GM21619 (cell line): Measurements from ENCODE around the gene FAR1.

Source experiments
- ATAC-seq: cut with Tn5 transposase; IDR thresholded peaks from one replicate; pipeline ENCODE4 v1.9.1; 2021; ENCODE audit not compliant: unreplicated experiment

FAR1 gene

DNA sequence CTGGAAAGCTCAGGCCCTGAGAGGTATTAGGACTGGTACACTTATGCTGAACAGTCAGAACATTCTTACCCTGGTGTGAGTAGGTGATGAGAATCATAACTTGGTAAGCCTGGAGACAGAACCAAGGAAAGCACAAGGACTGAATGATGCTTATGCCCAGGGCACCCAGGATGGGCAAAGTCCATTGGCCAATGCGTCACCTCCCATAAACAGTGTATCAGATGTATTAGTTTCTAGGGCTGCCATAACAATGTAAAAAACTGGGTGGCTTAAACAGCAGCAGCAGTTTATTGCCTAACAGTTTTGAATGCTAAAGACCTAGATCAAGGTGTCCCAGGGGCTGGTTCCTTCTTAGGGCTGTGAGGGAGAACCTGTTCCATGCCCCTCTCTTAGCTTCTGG, 107.0 kb downstream of the FAR1 start:
- ATAC-seq, result no peak

- no peak for ATAC-seq
These were observed 107.8 kb downstream of the FAR1 start for GRCh38 chr11:13776134-13776815.

- ATAC-seq, result no peak
These were observed 109.0 kb downstream of the FAR1 start for GRCh38 chr11:13777341-13777985.

- ATAC-seq, result no peak
These were observed 109.9 kb downstream of the FAR1 start for GRCh38 chr11:13778345-13778744.

- no peak for ATAC-seq
These were observed 112.7 kb downstream of the FAR1 start for GRCh38 chr11:13781153-13781552.
